Right lobe of liver (tissue), 6 donors: ENCODE measurements around the gene RFX6. TPM values are rescaled to one million over a fixed set of nuclear protein-coding genes. Genes with fewer than 3 reads are reported as not detected.

ENCODE experiments used
- ATAC-seq, 4 donors: fragments of 200-7000 bp; cut with Tn5 transposase; one replicate each; pipeline ENCODE4 v1.9.1; 2020; ENCODE audit warnings: mild to moderate bottlenecking in 4 of 4, moderate library complexity in 4 of 4
- DNase-seq, 3 donors: peaks; one replicate each; pipeline ENCODE4 v3.0.0-alpha.2; 2020
- H3K27ac ChIP-seq, 3 donors: fragments of 200-600 bp; one replicate each; pipeline ENCODE4 v1.8.0; 2022
- H3K27me3 ChIP-seq, 2 donors: fragments of 200-600 bp; one replicate each; pipeline ENCODE4 v1.8.0; 2022
- H3K36me3 ChIP-seq, 4 donors: fragments of 200-600 bp; sonication (generic) in 1 of 4; one replicate each; pipeline versions ENCODE4 v1.5.1 to v1.8.0; 2017 to 2022; ENCODE audit warnings: control low read depth in 1 of 4
- H3K4me1 ChIP-seq, 4 donors: fragments of 200-600 bp; sonication (generic) in 1 of 4; one replicate each; pipeline versions ENCODE4 v1.5.1 to v1.8.0; 2017 to 2022; ENCODE audit warnings: control low read depth in 1 of 4
- H3K4me3 ChIP-seq, 3 donors: fragments of 200-600 bp; one replicate each; pipeline ENCODE4 v1.8.0; 2022
- H3K9me3 ChIP-seq, 4 donors: fragments of 200-600 bp; sonication (generic) in 1 of 4; one replicate each; pipeline versions ENCODE4 v1.5.1 to v1.8.0; 2017 to 2022; ENCODE audit warnings: control low read depth in 1 of 4
- CTCF ChIP-seq, 4 donors: fragments of 200-600 bp in 3 of 4; fragments of 450-650 bp in 1 of 4; IDR thresholded peaks; one replicate each; pipeline versions ENCODE4 v1.5.1 to v1.8.0; 2016 to 2022; ENCODE audit warnings: antibody characterized with exemption in 4 of 4, mild to moderate bottlenecking in 2 of 4
- POLR2A ChIP-seq: fragments of 450-650 bp; IDR thresholded peaks from one replicate; pipeline ENCODE4 v1.6.1; 2017; ENCODE audit warnings: antibody characterized with exemption, mild to moderate bottlenecking
- WGBS: methylation state at CpG from one replicate; pipeline ENCODE4 v1.1.6; 2018; ENCODE audit warnings: low coverage, low lambda C conversion rate; ENCODE audit not compliant: insufficient coverage; ENCODE audit errors: missing lambda C conversion rate; 5-methylcytosine and 5-hydroxymethylcytosine counted together
- intact Hi-C, 2 donors: fragments of 100-400 bp; cut with DNase I; formaldehyde crosslinking; loops; one replicate each; pipeline versions ENCODE4 v1.11.2 to v1.14.1; 2022
- total RNA-seq, 6 experiments: library from RNA; depleted of rRNA in 2 of 6; stranded (reverse); fragments of >200 nt in 2 of 6; fragmentation: NEBNext Ultra II Directional in 3 of 6; extraction: Animal tissue kit (Norgen Biotek cat#: 25700) in 3 of 6; gene quantifications; one replicate each; pipeline versions ENCODE4 v1.1.0 to v1.2.4, GENCODE V29; 2016 to 2023
- donor health status: DM: no; HTN: yes; CAD: no.
- donor health status: DM: no; HTN: no; CAD: no.
- donor health status: DM: no; HTN: no; CAD: no.
- donor health status: DM: no; HTN: yes; CAD: no.
- donor health status: DM: no; HTN: yes; CAD: no.

Gene RFX6
- total RNA-seq, 6 experiments from 2014 or later: not detected

DNA sequence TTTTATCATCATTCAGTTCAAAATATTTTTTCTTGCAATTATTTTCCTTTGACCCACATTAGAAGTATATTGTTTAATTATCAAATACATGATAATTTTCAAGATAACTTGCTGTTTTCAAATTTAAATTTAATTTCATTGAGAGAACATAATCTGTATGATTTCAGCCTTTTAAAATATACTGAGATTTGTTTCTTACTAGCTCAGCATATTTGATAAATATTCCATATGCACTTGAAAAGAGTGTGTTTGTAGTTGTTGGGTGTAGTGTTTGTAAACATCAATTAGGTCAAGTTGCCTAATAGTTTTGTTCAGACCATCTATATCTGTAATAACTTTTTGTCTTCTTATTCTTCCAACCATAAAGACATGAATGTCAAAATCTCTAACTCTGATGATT, 19.0 kb upstream of the RFX6 start:
- H3K4me1 ChIP-seq: no peaks in the 10 kb centered on the region
- no peaks in the 10 kb centered on the region for H3K27me3 ChIP-seq
- intact Hi-C loops: no loop called here
- no peak overlapping the region for H3K27ac ChIP-seq
- TF ChIP-seq POLR2A: no peak
- no peak for TF ChIP-seq CTCF (IDR thresholded peaks at IDR 0.05)
- ATAC-seq (no peak), DNase-seq (no peak)
- no peaks in the 10 kb centered on the region for H3K36me3 ChIP-seq
- no peaks in the 10 kb centered on the region for H3K9me3 ChIP-seq
- no peak overlapping the region for H3K4me3 ChIP-seq

GRCh38 chr6:116859264-116859663, 17.8 kb upstream of the RFX6 start:
- DNase-seq: no peak
- no peak for ATAC-seq

DNA sequence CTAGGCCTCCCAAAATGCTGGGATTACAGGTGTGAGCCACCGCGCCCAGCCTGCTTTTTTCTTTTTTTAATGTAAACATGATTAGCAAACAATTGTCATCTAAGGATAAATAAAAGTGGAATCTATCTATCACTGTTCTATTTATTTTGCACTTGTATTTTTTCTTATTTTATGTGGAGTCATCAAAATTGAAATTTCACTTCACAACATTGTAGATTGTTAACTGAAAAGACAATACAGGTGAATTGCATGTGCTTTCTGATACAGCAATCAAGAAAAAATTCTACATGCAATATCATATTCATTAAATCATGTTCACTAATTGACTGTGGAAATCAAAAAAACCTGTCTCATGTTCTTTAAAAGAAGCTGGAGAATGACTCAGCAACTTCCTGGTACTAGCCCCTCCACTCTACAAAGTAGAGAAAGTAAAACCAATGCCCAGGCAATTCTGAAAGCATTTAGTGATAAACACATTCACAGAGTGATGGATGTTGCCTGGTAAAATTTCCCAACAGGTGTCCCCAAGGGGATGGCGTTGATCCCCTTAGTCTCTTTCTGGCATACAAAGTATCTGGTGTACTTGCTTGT, 10.7 kb upstream of the RFX6 start:
- DNase-seq: no peak
- H3K4me3 ChIP-seq: no peak overlapping the region
- no peak for ATAC-seq
- intact Hi-C loops: no loop called here
- no peaks in the 10 kb centered on the region for H3K36me3 ChIP-seq
- no peaks in the 10 kb centered on the region for H3K9me3 ChIP-seq
- TF ChIP-seq CTCF (IDR thresholded peaks at IDR 0.05) (no peak), POLR2A (no peak)
- H3K4me1 ChIP-seq: no peaks in the 10 kb centered on the region
- WGBS: 83% methylated on average over 3 of the region's 3 CpGs
- H3K27me3 ChIP-seq: no peaks in the 10 kb centered on the region
- no peak overlapping the region for H3K27ac ChIP-seq

More at GRCh38 chr6:116859264-116859663, 17.8 kb upstream of the RFX6 start:
- Histone ChIP-seq H3K4me1 (no peaks in the 10 kb centered on the region), H3K9me3 (no peaks in the 10 kb centered on the region), H3K4me3 (no peak overlapping the region), H3K27ac (no peak overlapping the region), H3K27me3 (no peaks in the 10 kb centered on the region), H3K36me3 (no peaks in the 10 kb centered on the region)
- TF ChIP-seq CTCF (IDR thresholded peaks at IDR 0.05) (no peak), POLR2A (no peak)
- intact Hi-C loops: no loop called here

DNA sequence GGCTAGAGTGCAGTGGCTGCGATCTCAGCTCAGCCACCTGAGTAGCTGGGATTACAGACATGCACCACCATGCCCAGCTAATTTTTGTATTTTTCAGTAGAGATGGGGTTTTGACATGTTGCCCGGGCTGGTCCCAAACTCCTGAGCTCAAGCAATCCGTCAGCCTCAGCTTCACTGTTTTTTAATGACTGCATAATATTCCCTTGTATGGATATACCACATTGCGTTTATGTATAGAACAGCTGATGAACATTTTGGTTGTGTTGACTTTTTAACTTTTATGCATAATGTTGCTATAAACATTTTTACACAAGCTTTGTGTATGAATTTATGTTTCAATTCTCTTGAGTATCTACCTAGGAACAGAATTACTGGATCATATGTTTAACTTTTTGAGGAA, 4.3 kb upstream of the RFX6 start:
- DNase-seq: no peak
- no peaks in the 10 kb centered on the region for H3K36me3 ChIP-seq
- no peak for ATAC-seq
- H3K4me1 ChIP-seq: no peaks in the 10 kb centered on the region
- H3K27me3 ChIP-seq: peaks cover 0 to 11% of the 10 kb centered on the region in 2 donors
- H3K9me3 ChIP-seq: no peaks in the 10 kb centered on the region
- 84% methylated on average over 4 of the region's 4 CpGs for WGBS
- intact Hi-C loops: no loop called here
- TF ChIP-seq CTCF (IDR thresholded peaks at IDR 0.05): no peak
- no peak for TF ChIP-seq POLR2A
- H3K27ac ChIP-seq: no peak overlapping the region
- no peak overlapping the region for H3K4me3 ChIP-seq

DNA sequence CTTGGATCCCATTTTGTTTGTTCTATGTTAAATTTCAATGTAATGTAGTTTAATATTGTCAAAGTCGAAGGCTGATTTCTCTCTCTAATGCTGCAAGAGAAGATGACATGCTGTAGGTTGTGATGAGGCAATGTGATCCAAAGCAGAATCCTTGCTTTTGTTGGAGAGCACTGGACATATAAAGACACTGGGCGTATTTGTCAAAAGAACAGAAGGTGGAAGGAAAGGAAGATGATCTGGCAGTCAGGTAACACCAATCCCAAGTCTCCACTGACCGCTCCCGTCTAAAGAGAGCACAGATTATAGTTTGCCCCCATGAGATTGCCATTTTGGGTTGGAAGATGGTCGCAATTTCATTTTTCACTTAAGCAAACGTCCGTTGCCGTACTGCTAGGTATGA, 935 bp upstream of the RFX6 start:
- WGBS: 22% methylated on average over 8 of the region's 8 CpGs
- Histone ChIP-seq H3K9me3 (no peaks in the 10 kb centered on the region), H3K36me3 (no peaks in the 10 kb centered on the region), H3K27ac (no peak overlapping the region), H3K27me3 (peaks cover 0 to 18% of the 10 kb centered on the region in 2 donors), H3K4me3 (no peak overlapping the region), H3K4me1 (no peaks in the 10 kb centered on the region)
- TF ChIP-seq CTCF (IDR thresholded peaks at IDR 0.05): no peak
- TF ChIP-seq POLR2A: no peak
- ATAC-seq (no peak), DNase-seq (no peak)
- intact Hi-C loops: no loop called here
